SKM-1 treated with dmso at 0.1 percent for 144 hours (cell line): Measurements from ENCODE around the gene FARS2.

Experiments
- DNase-seq: peaks from one replicate; lab custom pipeline; 2025; ENCODE audit not compliant: unreplicated experiment; lab: John Stamatoyannopoulos, UW

FARS2 gene

DNA sequence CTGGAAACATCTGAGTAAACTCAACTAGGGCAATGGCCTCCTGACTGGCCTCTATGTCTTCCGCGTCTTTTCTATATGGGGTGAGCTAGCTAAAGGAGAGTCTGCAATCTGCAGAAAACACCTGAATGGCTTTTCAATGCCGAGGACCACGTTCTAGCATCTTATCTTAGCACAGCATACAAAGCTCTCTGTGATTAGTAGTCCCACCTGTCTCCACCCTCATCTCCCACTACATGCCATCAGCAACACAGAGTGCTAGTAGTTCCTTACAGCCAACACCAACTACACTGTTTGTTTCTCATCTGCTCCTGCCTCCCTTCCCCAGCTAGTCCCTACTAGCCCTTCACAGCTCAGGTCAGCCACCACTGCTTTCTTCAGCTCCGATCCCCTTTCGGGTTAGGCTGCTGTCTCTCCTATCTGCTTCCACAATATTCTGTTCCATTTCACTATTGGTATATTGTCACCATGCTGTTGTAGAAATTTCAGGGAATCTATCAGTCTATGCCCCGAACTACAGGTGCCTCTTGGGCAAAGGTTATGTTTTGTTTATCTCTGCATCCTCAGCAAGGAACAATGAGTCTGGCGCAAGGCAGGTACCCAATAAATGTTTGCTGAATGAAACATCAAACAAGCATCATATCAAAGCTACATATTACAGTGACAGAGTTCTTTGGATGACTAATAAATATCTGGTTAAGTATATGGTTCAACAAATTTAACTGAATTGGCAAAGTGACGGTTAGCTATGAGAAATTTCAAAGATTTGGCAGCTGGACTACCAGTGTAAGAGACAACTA, 12.8 kb upstream of the FARS2 start:
- DNase-seq = no peak

GRCh38 chr6:5249451-5250122, 11.7 kb upstream of the FARS2 start:
- no peak for DNase-seq

- no peak for DNase-seq
Measured at GRCh38 chr6:5250451-5250850, 10.9 kb upstream of the FARS2 start.

- DNase-seq = no peak
Measured at GRCh38 chr6:5250911-5251310, 10.4 kb upstream of the FARS2 start.

DNA sequence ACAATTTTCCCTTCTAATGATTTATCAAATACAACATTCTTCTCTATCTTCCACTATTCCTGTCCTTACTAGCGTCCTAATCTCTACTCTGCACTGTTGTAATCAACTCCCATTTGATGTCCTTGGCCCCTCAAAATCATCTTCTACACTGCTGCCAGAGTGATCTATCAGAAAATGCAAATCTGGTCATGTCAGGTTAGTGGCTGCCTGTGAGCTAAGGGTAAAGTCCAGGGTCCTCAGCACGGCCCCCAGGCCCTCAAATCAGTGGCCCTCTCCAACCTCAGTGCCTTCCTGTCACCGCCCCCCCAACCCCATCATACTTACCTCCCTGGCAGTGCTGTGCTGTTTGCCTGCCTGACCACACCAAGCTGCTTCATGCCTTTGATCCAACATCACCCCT, 4.4 kb upstream of the FARS2 start:
- no peak for DNase-seq

- DNase-seq = no peak
Measured at GRCh38 chr6:5257400-5257799, 3.9 kb upstream of the FARS2 start.

DNA sequence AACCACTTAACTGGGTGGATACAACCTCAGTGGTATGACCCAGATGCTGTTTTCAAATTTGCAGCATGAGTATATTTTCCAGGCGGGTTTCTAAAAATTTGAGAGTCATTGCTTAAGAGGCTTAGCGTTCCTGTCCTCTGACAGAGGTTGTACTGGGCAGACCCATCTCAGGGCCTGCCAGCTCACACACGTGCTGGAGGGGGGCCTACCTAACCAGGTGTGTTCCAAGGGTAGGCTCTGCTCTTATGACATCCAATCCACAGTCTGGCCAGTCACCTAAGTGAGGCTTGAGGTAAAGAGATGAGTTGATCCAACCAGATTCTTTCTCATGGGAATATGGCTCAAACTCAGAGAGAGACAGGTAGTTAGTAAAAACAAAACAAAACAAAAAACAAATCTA, 1.9 kb upstream of the FARS2 start:
- no peak for DNase-seq

DNA sequence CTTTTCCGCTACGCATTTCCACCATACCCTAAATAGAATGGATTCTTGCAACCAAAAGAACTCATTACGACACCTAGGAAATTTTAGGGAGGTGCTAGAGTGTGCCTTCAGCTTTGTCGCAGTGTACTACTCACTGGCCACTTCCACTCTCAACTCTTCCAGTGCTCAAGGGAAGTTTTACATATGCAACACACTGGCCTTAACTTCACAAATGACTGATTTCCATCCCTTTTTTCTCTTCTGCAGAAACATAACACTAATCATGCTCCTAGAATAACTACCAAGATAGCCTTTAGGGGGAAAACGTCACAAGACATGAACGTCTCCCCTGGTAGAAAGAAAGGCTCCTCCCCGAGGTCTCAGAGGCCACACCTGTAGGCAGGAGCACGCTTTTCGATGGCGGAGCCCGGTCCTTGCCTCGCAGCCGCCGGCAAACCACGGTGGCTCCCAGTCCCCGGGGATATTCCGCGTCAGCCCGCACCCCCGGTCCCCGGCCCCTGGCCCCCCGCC, 1.1 kb upstream of the FARS2 start:
- DNase-seq = peak; percentile 66

GRCh38 chr6:5261545-5262109, 314 bp downstream of the FARS2 start:
- no peak for DNase-seq

DNA sequence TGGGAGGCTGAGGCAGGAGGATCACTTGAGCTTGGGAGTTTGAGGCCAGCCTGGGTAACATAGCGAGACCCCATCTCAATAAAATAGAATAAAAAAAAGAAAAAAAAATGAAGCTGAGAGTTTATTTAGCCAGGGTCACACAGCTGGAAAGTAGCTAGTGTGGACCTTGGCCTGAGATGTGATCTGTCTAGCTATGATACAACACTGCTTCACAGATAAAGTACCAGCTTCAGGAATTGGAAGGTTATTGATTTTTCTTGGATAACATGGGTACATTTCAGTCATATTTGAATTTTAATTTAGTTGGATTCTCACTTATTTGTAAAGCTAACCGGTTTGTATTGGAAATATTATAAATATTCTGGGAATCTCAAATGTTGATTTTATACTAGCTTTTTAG, 5.1 kb downstream of the FARS2 start:
- DNase-seq = no peak

DNA sequence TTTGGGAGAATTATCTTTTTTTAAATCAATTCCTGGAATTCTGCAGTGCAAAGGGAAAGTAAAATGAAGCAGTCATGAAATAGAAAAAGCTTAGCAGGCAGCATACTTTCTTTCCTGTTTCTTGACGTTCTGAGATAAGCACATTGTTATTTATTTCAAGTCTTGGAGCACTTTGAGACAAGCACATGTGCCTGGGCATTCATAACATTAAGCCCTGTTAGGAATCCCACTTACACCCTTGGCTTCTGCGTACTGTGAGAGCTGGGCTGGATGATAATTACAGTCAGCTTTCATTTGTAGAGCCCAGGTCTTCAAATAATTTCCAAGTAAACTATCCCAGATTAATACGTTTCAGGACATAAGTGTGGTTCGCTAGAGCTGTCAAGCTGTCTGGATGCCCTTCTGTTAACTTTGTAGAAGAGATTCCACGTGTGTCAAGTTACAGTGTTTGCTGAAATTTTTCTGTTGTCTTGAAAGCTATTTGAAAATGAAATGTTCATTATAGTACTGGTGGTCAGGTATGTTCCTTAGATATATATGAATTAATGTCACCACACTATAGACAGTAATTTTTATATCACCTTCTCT, 8.9 kb downstream of the FARS2 start:
- no peak for DNase-seq

GRCh38 chr6:5271926-5272325, 10.6 kb downstream of the FARS2 start:
- DNase-seq = no peak

- no peak for DNase-seq
Measured at GRCh38 chr6:5274231-5274630, 12.9 kb downstream of the FARS2 start.

GRCh38 chr6:5275497-5275896, 14.2 kb downstream of the FARS2 start:
- DNase-seq = no peak

- DNase-seq = no peak
Measured at GRCh38 chr6:5276581-5276980, 15.3 kb downstream of the FARS2 start.

GRCh38 chr6:5277589-5277988, 16.3 kb downstream of the FARS2 start:
- no peak for DNase-seq

- no peak for DNase-seq
Measured at GRCh38 chr6:5278047-5278446, 16.7 kb downstream of the FARS2 start.

GRCh38 chr6:5278565-5279120, 17.3 kb downstream of the FARS2 start:
- no peak for DNase-seq

GRCh38 chr6:5279891-5280338, 18.6 kb downstream of the FARS2 start:
- no peak for DNase-seq

GRCh38 chr6:5280920-5281319, 19.6 kb downstream of the FARS2 start:
- no peak for DNase-seq

DNA sequence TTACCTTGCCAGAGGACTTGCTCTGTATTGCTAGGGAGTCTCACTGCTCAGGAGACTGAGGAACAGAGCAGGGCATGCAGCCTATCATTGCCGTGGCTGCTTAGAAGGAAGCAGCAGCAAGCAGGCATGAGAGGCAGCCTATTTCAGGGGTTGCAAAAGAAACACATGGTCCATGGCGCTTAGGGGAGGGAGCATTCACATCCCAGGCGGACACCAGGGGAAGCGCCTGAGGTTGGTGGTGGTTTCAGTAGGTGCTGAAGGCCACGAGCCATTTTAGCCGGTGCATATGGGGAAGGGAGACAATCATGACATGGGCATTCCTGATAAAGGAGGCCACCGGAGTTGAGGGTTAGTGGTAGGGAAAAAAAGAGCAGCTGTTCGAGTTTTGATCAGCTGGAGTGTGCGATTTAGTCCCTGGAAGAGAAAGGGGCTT, 20.9 kb downstream of the FARS2 start:
- no peak for DNase-seq
